Measurements from ENCODE around the gene GSTCD. TPM values are rescaled to one million over a fixed set of nuclear protein-coding genes. Genes with fewer than 3 reads are reported as not detected.

Gene GSTCD
- total RNA-seq, 2 donors from 2014 or later: 24.7 to 30.6 TPM

DNA sequence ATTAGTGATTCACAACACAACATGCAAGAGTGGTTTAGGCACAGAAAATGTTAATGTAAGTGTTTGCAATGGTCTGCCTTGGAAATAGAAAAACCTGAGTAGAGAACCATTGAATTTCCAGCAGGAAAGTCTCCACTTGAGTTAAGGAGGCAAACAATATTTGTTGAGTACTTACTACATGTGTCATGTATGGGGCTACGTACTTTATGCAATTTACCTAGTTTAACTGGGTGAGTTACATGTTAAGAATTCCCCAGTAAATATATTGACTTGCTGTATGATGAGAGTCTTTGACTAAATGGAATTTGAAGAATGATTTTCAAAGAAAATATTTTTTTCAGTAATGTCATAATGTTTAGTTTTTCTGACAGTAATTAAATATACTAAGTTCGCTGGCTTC, 178.9 kb downstream of the GSTCD start:
- no peak overlapping the region for H3K9ac ChIP-seq (ENCODE audit: extremely low read depth, low read length, poor library complexity, severe bottlenecking)
- H3K4me1 ChIP-seq (ENCODE audit: control insufficient read depth, insufficient read depth, low read length): no peaks in the 10 kb centered on the region
- Mint-ChIP-seq H3K4me3 (no peak overlapping the region), H3K9me3 (no peaks in the 10 kb centered on the region), H3K27ac (no peak overlapping the region), H3K4me1 (no peaks in the 10 kb centered on the region), H3K36me3 (ENCODE audit: low read depth) (no peaks in the 10 kb centered on the region), H3K27me3 (ENCODE audit: insufficient read depth) (peaks cover 24% of the 10 kb centered on the region)
- TF ChIP-seq, protein P1, sequence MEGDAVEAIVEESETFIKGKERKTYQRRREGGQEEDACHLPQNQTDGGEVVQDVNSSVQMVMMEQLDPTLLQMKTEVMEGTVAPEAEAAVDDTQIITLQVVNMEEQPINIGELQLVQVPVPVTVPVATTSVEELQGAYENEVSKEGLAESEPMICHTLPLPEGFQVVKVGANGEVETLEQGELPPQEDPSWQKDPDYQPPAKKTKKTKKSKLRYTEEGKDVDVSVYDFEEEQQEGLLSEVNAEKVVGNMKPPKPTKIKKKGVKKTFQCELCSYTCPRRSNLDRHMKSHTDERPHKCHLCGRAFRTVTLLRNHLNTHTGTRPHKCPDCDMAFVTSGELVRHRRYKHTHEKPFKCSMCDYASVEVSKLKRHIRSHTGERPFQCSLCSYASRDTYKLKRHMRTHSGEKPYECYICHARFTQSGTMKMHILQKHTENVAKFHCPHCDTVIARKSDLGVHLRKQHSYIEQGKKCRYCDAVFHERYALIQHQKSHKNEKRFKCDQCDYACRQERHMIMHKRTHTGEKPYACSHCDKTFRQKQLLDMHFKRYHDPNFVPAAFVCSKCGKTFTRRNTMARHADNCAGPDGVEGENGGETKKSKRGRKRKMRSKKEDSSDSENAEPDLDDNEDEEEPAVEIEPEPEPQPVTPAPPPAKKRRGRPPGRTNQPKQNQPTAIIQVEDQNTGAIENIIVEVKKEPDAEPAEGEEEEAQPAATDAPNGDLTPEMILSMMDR (conservative IDR thresholded peaks at IDR 0.05): no peak
- no peak overlapping the region for H3K27ac ChIP-seq (ENCODE audit: low read depth, low read length)
- peaks cover 26% of the 10 kb centered on the region for H3K27me3 ChIP-seq (ENCODE audit: control insufficient read depth, insufficient read depth, low read length, poor library complexity, severe bottlenecking)
- H3K4me3 ChIP-seq (ENCODE audit: low read length): no peak overlapping the region
- H3K36me3 ChIP-seq (ENCODE audit: control insufficient read depth, insufficient read depth, low read length): no peaks in the 10 kb centered on the region
- no peaks in the 10 kb centered on the region for H3K9me3 ChIP-seq (ENCODE audit: control insufficient read depth, low read length)
- 94 to 100% methylated on average over 1 to 2 of the region's 2 CpGs for WGBS, 2 experiments (ENCODE audit: insufficient coverage in 1 of 2, insufficient read length in 1 of 2)
- DNase-seq: no peak

DNA sequence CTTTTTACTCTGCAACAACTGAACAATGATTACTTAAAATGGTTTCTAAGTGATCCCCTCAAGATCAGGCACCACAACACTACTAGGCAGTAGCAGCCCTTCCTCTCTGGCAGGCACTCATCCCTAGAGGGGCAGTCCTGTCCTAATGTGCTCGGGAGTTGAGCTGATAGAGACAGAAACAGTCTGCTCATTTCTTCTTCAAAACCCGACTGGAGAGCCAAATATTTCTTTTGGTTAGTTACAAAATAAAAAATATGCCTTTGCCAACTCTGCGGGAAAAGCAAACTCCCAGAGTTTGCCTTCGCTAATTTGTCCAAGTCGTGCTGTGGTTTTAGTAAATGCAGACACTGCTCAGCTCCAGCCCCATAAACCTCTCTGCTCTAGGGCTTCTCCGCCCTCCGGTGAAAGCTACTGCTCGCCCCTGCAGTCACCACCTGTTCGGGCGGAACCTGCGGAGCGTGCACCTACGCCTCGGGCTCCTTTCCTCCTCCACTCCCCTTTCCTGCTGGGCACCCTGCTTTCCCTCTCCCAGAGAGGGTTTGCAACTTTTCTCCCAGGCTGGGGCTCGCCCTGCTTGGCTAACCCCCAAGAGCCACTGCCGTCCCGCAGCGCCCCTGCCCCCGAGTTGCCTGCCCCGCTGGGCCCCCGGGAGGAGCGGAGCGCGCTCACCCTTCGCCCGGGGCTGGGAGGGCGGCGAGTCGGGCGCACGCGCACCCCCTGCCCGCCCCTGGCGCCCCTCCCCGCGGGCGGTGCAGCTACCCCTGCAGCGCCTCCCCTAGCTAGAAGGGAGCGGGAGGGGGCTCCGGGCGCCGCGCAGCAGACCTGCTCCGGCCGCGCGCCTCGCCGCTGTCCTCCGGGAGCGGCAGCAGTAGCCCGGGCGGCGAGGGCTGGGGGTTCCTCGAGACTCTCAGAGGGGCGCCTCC, 186.3 kb downstream of the GSTCD start, which contains the start of gene NPNT:
NPNT (plus strand) TSS at position 812 of the 923 bp plus-strand sequence. CDS start 182 bp downstream, outside the sequence.
- peak; percentile 79 for DNase-seq
- Mint-ChIP-seq H3K4me1 (peaks cover 22% of the 10 kb centered on the region), H3K4me3 (peak within 1 kb of the TSS; percentile 61), H3K9me3 (no peaks in the 10 kb centered on the region), H3K27me3 (ENCODE audit: insufficient read depth) (peaks cover 88% of the 10 kb centered on the region), H3K36me3 (ENCODE audit: low read depth) (no peaks in the 10 kb centered on the region), H3K27ac (no peak within 1 kb of the TSS)
- WGBS, 2 experiments (ENCODE audit: insufficient coverage in 1 of 2, insufficient read length in 1 of 2): 4 to 21% methylated on average over 6 to 56 of the region's 56 CpGs
- Histone ChIP-seq H3K4me1 (ENCODE audit: control insufficient read depth, insufficient read depth, low read length) (peaks cover 4% of the 10 kb centered on the region), H3K9ac (ENCODE audit: extremely low read depth, low read length, poor library complexity, severe bottlenecking) (no peak within 1 kb of the TSS), H3K36me3 (ENCODE audit: control insufficient read depth, insufficient read depth, low read length) (no peaks in the 10 kb centered on the region), H3K9me3 (ENCODE audit: control insufficient read depth, low read length) (no peaks in the 10 kb centered on the region), H3K27me3 (ENCODE audit: control insufficient read depth, insufficient read depth, low read length, poor library complexity, severe bottlenecking) (peaks cover 85% of the 10 kb centered on the region), H3K27ac (ENCODE audit: low read depth, low read length) (no peak within 1 kb of the TSS), H3K4me3 (ENCODE audit: low read length) (peak within 1 kb of the TSS; percentile 81)
- TF ChIP-seq, protein P1 (conservative IDR thresholded peaks at IDR 0.05): no peak

DNA sequence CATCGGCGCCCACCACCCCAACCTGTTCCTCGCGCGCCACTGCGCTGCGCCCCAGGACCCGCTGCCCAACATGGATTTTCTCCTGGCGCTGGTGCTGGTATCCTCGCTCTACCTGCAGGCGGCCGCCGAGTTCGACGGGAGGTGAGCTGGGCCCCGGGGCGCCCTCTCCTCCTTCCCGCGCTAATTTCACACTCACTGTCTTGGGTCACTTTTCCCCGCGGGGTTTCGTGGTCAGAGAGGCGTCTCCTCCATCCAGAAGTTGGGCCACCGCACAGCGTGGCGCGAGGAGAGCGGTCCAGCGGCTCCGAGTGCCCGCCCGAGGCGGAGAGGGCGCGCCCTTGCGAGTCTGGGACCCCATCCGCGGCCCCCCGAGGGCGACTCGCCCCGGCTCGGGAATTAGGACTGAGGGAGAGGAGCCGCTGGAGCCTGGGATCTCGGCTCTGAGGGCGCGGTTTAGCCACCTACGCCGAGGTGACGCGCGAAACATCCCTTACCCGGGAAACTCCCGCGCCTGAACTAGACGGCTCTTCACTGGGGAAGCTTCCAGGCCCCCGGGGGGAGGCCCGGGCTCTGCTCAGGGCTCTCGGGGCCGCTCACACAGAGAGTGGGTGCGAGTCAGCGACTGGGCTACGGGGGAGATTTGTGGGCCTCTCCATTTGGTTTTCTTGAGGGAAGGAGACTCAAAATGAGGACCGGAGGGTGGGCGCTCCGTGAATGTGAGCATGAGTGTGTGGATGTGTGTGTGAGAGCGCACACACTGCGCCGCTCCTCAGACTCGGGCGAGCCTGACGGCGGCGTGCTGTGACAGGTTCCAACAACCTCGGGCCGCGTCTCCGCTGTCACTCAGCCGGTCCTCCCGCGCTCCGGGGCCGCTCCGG, 187.2 kb downstream of the GSTCD start:
- no peaks in the 10 kb centered on the region for H3K36me3 ChIP-seq (ENCODE audit: control insufficient read depth, insufficient read depth, low read length)
- H3K27me3 ChIP-seq (ENCODE audit: control insufficient read depth, insufficient read depth, low read length, poor library complexity, severe bottlenecking): peaks cover 76% of the 10 kb centered on the region
- no peak overlapping the region for H3K27ac ChIP-seq (ENCODE audit: low read depth, low read length)
- peaks cover 22% of the 10 kb centered on the region for H3K4me1 Mint-ChIP-seq
- no peak overlapping the region for H3K9ac ChIP-seq (ENCODE audit: extremely low read depth, low read length, poor library complexity, severe bottlenecking)
- peaks cover 4% of the 10 kb centered on the region for H3K4me1 ChIP-seq (ENCODE audit: control insufficient read depth, insufficient read depth, low read length)
- WGBS, 2 experiments (ENCODE audit: insufficient coverage in 1 of 2, insufficient read length in 1 of 2): 1% methylated on average over 36 to 84 of the region's 84 CpGs
- H3K4me3 ChIP-seq (ENCODE audit: low read length): peak overlapping the region; percentile 81
- TF ChIP-seq, protein P1 (conservative IDR thresholded peaks at IDR 0.05): peak; percentile 60
- no peaks in the 10 kb centered on the region for H3K9me3 ChIP-seq (ENCODE audit: control insufficient read depth, low read length)
- no peaks in the 10 kb centered on the region for H3K36me3 Mint-ChIP-seq (ENCODE audit: low read depth)
- H3K9me3 Mint-ChIP-seq: no peaks in the 10 kb centered on the region
- peak overlapping the region; percentile 61 for H3K4me3 Mint-ChIP-seq
- H3K27ac Mint-ChIP-seq: no peak overlapping the region
- peaks cover 93% of the 10 kb centered on the region for H3K27me3 Mint-ChIP-seq (ENCODE audit: insufficient read depth)
- DNase-seq: peak; percentile 75
